Measurements from ENCODE around the gene ACTG1. TPM values are rescaled to one million over a fixed set of nuclear protein-coding genes. Genes with fewer than 3 reads are reported as not detected.

ACTG1 gene
- total and polyA plus RNA-seq, 2 of the 13 experiments (the other 11 are each of a cell fraction or from before 2014, with no cell fraction given), result 973 to 1,138 TPM

GRCh38 chr17:81513753-81514488 lies 1.3 kb upstream of the ACTG1 start (continued):
- no peak; the same call in 1 of the 2 replicates for TF ChIP-seq ZNF710 (CRISPR knock-in tag; IDR thresholded peaks at IDR 0.05; ENCODE audit: borderline replicate concordance)
- no peak for TF ChIP-seq ZNF343 (CRISPR knock-in tag; IDR thresholded peaks at IDR 0.05)
- no peak for TF ChIP-seq ATF7 (IDR thresholded peaks at IDR 0.05)
- TF ChIP-seq ATF7 (CRISPR knock-in tag; IDR thresholded peaks at IDR 0.05), result no peak
- TF ChIP-seq, protein P1, sequence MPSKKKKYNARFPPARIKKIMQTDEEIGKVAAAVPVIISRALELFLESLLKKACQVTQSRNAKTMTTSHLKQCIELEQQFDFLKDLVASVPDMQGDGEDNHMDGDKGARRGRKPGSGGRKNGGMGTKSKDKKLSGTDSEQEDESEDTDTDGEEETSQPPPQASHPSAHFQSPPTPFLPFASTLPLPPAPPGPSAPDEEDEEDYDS (CRISPR knock-in tag; IDR thresholded peaks at IDR 0.05), result peak; percentile 7; the same call in 1 of the 2 replicates
- TF ChIP-seq ZFP91 (CRISPR knock-in tag; IDR thresholded peaks at IDR 0.05; ENCODE audit: borderline replicate concordance), result peak; percentile 38; the same call in 1 of the 2 replicates
- TF ChIP-seq NFIC (IDR thresholded peaks at IDR 0.05; ENCODE audit: low read length), result no peak
- TF ChIP-seq, protein P2, sequence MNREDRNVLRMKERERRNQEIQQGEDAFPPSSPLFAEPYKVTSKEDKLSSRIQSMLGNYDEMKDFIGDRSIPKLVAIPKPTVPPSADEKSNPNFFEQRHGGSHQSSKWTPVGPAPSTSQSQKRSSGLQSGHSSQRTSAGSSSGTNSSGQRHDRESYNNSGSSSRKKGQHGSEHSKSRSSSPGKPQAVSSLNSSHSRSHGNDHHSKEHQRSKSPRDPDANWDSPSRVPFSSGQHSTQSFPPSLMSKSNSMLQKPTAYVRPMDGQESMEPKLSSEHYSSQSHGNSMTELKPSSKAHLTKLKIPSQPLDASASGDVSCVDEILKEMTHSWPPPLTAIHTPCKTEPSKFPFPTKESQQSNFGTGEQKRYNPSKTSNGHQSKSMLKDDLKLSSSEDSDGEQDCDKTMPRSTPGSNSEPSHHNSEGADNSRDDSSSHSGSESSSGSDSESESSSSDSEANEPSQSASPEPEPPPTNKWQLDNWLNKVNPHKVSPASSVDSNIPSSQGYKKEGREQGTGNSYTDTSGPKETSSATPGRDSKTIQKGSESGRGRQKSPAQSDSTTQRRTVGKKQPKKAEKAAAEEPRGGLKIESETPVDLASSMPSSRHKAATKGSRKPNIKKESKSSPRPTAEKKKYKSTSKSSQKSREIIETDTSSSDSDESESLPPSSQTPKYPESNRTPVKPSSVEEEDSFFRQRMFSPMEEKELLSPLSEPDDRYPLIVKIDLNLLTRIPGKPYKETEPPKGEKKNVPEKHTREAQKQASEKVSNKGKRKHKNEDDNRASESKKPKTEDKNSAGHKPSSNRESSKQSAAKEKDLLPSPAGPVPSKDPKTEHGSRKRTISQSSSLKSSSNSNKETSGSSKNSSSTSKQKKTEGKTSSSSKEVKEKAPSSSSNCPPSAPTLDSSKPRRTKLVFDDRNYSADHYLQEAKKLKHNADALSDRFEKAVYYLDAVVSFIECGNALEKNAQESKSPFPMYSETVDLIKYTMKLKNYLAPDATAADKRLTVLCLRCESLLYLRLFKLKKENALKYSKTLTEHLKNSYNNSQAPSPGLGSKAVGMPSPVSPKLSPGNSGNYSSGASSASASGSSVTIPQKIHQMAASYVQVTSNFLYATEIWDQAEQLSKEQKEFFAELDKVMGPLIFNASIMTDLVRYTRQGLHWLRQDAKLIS (CRISPR knock-in tag; IDR thresholded peaks at IDR 0.05), result no peak
- TF ChIP-seq, protein P3, sequence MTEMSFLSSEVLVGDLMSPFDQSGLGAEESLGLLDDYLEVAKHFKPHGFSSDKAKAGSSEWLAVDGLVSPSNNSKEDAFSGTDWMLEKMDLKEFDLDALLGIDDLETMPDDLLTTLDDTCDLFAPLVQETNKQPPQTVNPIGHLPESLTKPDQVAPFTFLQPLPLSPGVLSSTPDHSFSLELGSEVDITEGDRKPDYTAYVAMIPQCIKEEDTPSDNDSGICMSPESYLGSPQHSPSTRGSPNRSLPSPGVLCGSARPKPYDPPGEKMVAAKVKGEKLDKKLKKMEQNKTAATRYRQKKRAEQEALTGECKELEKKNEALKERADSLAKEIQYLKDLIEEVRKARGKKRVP (CRISPR knock-in tag; IDR thresholded peaks at IDR 0.05), result no peak
- TF ChIP-seq RCOR2 (CRISPR knock-in tag; IDR thresholded peaks at IDR 0.05), result no peak
- TF ChIP-seq GABPA (IDR thresholded peaks at IDR 0.05; ENCODE audit: low read depth, low read length), result no peak
- TF ChIP-seq GABPA (CRISPR knock-in tag; IDR thresholded peaks at IDR 0.05; ENCODE audit: low read depth), result no peak
- no peak for TF ChIP-seq NR1H2 (CRISPR knock-in tag; IDR thresholded peaks at IDR 0.05; ENCODE audit: borderline replicate concordance, low read depth)
- peak; percentile 17; the same call in 1 of the 2 replicates for TF ChIP-seq ZNF280B (CRISPR knock-in tag; IDR thresholded peaks at IDR 0.05; ENCODE audit: borderline replicate concordance)
- TF ChIP-seq ZBTB44 (CRISPR knock-in tag; IDR thresholded peaks at IDR 0.05), result no peak
- TF ChIP-seq NCOA2 (CRISPR knock-in tag; IDR thresholded peaks at IDR 0.05), result no peak
